DMS 273 (cell line): ENCODE data around the gene ANAPC5.
"Not testable (repeated sequence)": the region's sequence is repeated elsewhere in the genome, so short reads cannot be mapped to it uniquely, and the experiment has no call there.

ENCODE experiments used
- DNase-seq: peaks from one replicate; lab custom pipeline; 2025; ENCODE audit not compliant: unreplicated experiment; lab: John Stamatoyannopoulos, UW

The ANAPC5 gene

DNA sequence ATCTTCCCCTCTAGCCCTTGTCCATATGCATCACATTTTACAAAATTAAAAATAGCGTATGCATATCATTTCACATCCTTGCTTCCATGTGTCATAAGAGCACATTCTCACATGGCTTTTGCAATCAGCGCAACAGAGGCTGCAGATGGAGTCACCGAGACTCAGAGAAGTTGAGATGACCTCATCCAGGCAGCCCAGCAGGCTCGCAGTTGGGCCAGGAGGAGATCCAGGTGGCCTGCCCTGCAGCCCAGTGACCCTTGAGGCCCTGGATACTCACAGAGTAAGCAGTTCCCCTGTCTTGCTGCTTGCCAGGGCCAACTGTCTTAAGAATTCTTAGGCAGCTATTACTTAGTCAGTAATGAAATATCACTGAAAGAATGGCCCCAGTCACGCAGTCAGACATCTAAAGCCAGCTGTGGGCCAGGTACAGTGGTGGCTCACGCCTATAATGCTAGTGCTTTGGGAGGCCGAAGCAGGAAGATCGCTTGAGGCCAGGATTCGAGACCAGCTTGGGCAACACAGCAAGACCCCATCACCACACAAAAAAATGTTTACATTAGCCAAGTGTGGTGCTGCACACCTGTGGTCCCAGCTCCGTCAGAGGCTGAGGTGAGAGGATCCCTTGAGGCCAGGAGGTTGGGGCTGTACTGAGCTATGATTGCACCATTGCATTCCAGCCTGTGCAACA is 64.8 kb downstream of the ANAPC5 start:
- no peak for DNase-seq

GRCh38 chr12:121285856-121286255 is 66.4 kb downstream of the ANAPC5 start:
- no peak for DNase-seq

- DNase-seq, result no peak
Observed at GRCh38 chr12:121284551-121285390, 67.4 kb downstream of the ANAPC5 start.

DNA sequence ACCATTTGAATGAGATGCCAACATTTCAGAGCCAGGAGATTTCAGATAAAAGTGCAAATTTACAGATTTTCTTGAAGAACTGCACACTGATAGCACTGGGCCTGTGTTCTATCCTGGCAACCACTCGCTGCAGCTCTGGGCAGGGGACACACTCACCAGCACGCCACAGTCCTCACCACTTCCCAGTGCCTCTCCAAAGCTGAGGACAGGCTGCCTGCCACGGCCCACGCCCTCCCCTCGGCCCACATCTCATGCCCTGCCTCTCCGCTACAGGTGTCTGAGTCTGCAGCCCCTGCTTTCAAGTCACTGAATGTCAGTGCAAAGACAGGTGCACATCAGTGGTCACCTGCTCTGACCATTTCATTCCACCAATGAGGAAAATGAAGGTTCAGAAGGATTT is 68.4 kb downstream of the ANAPC5 start:
- DNase-seq, result no peak

DNA sequence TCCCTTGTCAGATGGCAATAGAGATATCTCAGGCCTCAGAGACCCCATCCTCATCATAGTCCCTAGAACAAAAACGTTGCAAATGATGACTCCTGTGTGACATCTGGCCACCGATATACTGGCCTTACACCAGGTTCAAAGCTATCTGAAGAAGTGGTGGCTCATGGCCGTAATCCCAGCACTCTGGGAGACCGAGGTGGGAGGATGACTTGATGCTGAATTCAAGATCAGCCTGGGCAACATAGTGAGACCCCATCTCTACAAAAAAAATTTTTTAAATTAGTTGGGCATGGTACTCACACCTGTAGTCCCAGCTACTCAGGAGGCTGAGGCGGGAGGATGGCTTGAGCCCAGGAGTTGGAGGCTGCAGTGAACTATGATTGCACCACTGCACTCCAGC is 68.8 kb downstream of the ANAPC5 start:
- DNase-seq, result no peak

DNA sequence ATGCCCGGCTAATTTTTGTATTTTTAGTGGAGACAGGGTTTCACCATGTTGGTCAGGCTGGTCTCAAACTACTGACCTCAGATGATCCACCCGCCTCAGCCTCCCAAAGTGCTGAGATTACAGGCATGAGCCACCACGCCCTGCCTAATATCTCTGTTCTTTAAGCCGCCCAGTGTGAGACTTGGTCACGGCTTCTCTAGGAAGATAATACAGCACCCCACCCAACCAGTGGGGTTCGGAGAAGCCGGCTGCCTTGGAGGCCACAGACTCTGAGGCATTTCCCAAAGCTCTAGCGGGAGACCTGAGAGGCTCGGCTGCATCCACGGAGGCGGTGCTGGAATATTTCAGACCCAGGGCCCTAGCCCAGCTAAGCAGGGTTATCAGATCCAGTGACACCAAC is 69.3 kb downstream of the ANAPC5 start:
- DNase-seq, result not testable (repeated sequence)

GRCh38 chr12:121282072-121282742 is 70.0 kb downstream of the ANAPC5 start:
- DNase-seq, result no peak

DNA sequence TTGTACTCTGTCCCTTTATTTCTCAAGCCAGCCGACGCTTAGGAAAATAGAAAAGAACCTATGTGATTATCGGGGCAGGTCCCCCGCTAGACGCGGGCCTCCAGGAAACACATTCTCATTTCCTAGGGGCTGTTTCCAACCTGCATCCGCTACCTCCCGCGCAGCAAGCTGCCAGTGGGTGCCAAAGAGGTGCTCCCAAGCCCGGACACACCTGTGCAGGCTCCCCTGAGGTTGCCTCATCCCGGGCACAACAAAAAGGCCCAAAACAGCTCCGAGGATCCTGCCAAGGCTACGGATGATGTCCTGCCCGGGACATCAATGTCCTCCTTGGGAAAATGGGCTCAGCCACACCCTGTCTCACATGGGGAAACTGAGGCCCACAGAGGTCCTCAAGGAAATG is 71.1 kb downstream of the ANAPC5 start:
- not testable (repeated sequence) for DNase-seq

- not testable (repeated sequence) for DNase-seq
Observed at GRCh38 chr12:121280531-121280930, 71.7 kb downstream of the ANAPC5 start.

GRCh38 chr12:121279507-121279915 is 72.7 kb downstream of the ANAPC5 start:
- DNase-seq, result peak; percentile 10

DNA sequence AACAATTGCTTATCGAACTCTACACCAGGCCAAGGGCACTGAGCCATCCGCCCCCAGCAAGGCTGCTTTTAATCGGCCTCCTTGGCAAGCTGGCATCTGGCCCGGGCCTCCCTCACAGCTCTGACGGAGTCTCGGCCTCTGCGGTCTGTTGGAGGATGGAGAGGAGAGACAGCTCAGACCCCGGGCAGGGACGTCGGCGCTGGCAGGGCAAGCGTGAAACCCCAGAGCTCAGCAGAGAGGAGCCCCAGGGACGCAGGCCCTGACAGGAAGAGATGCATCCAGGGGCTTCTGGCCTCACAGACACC is 73.2 kb downstream of the ANAPC5 start:
- no peak for DNase-seq

DNA sequence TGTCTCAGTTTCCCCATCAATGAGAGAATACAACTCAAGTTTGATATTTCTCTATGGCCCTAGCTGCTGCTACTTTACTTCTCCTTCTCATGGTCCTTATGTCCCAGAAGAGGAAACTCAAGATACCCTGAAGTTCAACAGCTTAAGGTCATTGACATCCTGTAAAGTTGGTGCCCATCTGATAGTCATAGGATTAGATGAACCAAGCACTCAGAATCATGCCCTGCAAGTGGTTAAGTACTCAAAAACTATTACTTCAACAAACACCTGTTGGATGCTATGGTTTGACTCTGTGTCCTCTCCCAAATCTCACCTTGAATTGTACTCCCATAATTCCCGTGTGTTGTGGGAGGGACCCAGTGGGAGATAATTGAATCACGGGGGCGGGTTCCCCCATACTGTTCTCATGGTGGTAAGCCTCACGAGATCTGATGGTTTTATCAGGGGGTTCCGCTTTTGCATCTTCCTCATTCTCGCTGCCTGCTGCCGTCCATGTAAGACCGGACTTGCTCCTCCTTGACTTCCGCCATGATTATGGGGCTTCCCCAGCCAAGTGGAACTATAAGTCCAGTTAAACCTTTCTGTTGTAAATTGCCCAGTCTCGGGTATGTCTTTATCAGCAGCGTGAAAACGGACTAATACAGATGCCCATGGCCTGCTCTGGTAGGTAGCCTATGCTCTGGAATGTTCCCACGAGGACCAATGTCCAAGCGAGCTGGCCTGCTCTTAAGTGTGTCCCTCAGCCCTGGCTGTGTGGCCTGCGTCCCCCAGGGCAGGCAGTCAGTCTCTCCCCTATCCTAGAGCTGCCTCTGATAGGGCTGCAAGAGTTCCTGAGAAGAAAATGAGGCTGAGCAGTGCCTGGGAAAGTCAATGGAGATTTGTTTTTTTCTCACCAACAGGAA is 73.8 kb downstream of the ANAPC5 start:
- DNase-seq, result no peak

GRCh38 chr12:121277374-121277759 is 74.8 kb downstream of the ANAPC5 start:
- no peak for DNase-seq

DNA sequence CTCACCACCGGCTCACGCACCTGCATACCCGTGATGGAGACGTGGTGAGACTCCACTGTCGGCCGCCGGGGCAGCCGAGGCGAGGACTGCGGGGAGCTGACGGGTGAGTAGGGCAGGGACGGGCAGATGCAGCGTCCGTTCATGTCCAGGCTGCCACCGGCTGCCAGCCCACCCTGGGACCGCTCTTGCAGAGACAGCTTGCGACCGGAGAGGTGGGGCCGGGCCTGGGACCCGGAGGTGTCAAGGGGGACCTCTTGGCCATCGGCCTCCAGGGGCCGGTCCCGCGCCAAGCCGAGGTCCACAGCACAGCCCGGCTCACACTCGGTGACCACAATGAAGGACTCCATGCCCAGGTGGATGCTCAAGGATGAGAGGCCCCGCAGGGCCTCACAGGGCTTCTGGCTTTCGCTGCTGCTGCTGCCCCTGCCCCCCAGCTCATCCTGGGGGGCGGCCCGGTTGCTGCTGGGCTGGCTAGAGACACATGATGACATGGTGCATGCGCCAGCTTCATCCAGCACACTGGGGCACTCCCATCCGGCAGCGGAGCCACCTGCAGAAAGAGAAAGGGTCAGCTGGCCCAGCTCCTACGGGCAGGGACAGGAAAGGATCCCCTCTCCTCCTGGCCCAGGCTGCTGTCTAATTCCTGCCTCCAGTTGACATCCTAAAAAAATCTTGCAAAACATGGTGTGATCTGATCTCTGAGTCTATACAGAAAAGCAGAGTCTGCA is 78.0 kb downstream of the ANAPC5 start:
- no peak for DNase-seq

DNA sequence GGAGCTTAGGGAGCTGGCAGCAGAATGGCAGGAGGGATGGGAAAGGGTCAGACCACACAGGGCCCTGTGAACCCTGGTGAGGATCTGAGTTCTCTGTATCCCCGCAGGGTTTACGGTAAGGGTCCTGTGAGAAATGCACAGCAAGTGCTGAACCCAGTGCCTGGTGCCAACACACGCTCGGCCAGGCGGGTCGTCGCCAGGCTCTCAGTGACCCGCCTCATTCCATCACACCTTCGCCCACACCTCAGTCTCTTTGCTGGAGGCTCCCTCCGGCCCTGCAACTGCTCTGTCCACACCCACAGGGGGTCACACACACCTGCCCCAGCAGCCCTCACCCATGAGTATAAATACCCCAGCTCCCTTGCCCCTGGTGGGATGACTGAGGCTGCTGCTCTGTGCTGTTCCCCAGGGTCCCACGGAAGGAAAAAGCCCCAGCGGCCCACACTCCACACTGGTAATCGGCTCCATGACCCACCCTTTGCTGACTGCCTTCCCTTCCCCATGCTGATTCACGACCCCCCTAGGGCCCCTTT is 78.8 kb downstream of the ANAPC5 start:
- no peak for DNase-seq

- no peak for DNase-seq
Observed at GRCh38 chr12:121267822-121268221, 84.4 kb downstream of the ANAPC5 start.

DNA sequence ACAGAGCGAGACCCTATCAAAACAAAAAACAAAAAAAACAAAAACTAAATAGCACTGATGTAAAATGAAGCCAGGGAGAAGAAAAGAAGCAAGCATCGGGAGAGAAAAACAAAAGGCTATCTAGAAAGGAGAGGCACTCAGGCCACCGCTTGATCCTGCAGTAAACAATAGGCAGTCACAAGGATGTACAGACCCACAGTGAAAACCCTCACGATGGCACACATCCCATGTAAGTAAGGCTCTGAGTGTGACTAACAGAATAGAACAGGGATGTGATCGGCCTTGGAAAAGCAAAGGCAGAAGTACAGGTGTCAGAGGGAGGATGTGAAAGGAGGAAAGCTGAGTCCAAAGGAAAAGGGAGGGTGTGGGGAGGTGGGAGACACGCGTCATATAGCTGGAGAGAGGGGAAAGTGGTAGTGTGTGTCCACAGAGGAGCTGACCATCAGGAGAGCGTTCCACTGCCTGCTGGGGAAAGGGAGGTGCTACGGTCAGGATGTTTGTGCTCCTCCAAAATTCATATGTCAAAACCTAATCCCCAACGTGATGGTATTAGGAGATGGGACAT is 87.2 kb downstream of the ANAPC5 start:
- no peak for DNase-seq

DNA sequence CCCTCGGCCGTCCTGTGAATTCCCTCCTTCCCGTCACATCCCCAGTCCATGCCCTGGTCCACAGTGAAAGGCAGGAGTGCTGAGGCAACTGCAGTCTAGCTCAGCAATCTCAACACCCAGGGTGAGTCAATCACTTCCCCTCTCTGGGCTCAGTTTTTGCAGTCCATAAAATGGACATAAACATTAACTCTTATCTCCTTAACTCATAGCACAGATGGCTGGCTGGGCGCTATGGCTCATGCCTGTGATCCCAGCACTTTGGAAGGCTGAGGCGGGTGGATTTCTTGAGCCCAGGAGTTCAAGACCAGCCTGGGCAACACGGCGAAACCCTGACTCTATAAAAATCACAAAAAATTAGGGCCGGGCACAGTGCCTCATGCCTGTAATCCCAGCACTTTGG is 88.1 kb downstream of the ANAPC5 start:
- no peak for DNase-seq

- no peak for DNase-seq
Observed at GRCh38 chr12:121263206-121263935, 88.8 kb downstream of the ANAPC5 start.
